ENCODE measurements around the gene TUFM.

- no peak for TF ChIP-seq CTCF (IDR thresholded peaks at IDR 0.05)
- TF ChIP-seq POLR2A (IDR thresholded peaks at IDR 0.05) = no peak
Observed at GRCh38 chr16:28838558-28838918, 7.6 kb downstream of the TUFM start.
